GM12872 (cell line): ENCODE data around the gene KRT8.

Source experiments
- CTCF ChIP-seq: IDR thresholded peaks from 3 replicates; pipeline ENCODE4 v1.5.1; 2011; ENCODE audit warnings: low read depth, mild to moderate bottlenecking, low read length, moderate library complexity; ENCODE audit not compliant: insufficient read depth

The KRT8 gene

GRCh38 chr12:52867152-52867551 is 37.7 kb downstream of the KRT8 start:
- TF ChIP-seq CTCF = no peak

- TF ChIP-seq CTCF = peak; percentile 82
Observed at GRCh38 chr12:52865090-52865944, 39.6 kb downstream of the KRT8 start.

- TF ChIP-seq CTCF = no peak
Observed at GRCh38 chr12:52862023-52862422, 42.9 kb downstream of the KRT8 start.

- TF ChIP-seq CTCF = no peak
Observed at GRCh38 chr12:52861511-52861910, 43.4 kb downstream of the KRT8 start.

- no peak for TF ChIP-seq CTCF
Observed at GRCh38 chr12:52860102-52860823, 44.6 kb downstream of the KRT8 start.

GRCh38 chr12:52857500-52857899 is 47.4 kb downstream of the KRT8 start:
- no peak for TF ChIP-seq CTCF

GRCh38 chr12:52856787-52857186 is 48.1 kb downstream of the KRT8 start:
- TF ChIP-seq CTCF = no peak
